HG03520 (cell line): ENCODE results near the gene LRBA.
"Not testable (repeated sequence)": the region's sequence is repeated elsewhere in the genome, so short reads cannot be mapped to it uniquely, and the experiment has no call there.

Experiments
- ATAC-seq: cut with Tn5 transposase; IDR thresholded peaks from one replicate; pipeline ENCODE4 v1.9.1; 2021; ENCODE audit warnings: mild to moderate bottlenecking, moderate library complexity; ENCODE audit not compliant: unreplicated experiment

The LRBA gene

GRCh38 chr4:150578745-150579501 lies 436.2 kb downstream of the LRBA start:
- ATAC-seq, result no peak

- no peak for ATAC-seq
These were observed 437.3 kb downstream of the LRBA start for GRCh38 chr4:150577796-150578195.

GRCh38 chr4:150574678-150575077 lies 440.4 kb downstream of the LRBA start:
- ATAC-seq, result no peak

- no peak for ATAC-seq
These were observed 441.6 kb downstream of the LRBA start for GRCh38 chr4:150573534-150573933.

- no peak for ATAC-seq
These were observed 442.2 kb downstream of the LRBA start for GRCh38 chr4:150572704-150573504.

GRCh38 chr4:150570862-150571261 lies 444.2 kb downstream of the LRBA start:
- no peak for ATAC-seq

- ATAC-seq, result no peak
These were observed 445.0 kb downstream of the LRBA start for GRCh38 chr4:150569998-150570535.

- ATAC-seq, result no peak
These were observed 445.6 kb downstream of the LRBA start for GRCh38 chr4:150569384-150569987.

- no peak for ATAC-seq
These were observed 448.0 kb downstream of the LRBA start for GRCh38 chr4:150567070-150567469.

- not testable (repeated sequence) for ATAC-seq
These were observed 450.1 kb downstream of the LRBA start for GRCh38 chr4:150564967-150565366.

- no peak for ATAC-seq
These were observed 452.3 kb downstream of the LRBA start for GRCh38 chr4:150562751-150563150.

GRCh38 chr4:150562250-150562649 lies 452.8 kb downstream of the LRBA start:
- ATAC-seq, result no peak

GRCh38 chr4:150561143-150561737 lies 453.8 kb downstream of the LRBA start:
- no peak for ATAC-seq

- not testable (repeated sequence) for ATAC-seq
These were observed 457.3 kb downstream of the LRBA start for GRCh38 chr4:150557811-150558210.

GRCh38 chr4:150547154-150547838 lies 467.8 kb downstream of the LRBA start:
- no peak for ATAC-seq

GRCh38 chr4:150546286-150546685 lies 468.8 kb downstream of the LRBA start:
- no peak for ATAC-seq

- no peak for ATAC-seq
These were observed 472.0 kb downstream of the LRBA start for GRCh38 chr4:150543042-150543441.

- ATAC-seq, result no peak
These were observed 473.4 kb downstream of the LRBA start for GRCh38 chr4:150541681-150542080.

- ATAC-seq, result no peak
These were observed 474.1 kb downstream of the LRBA start for GRCh38 chr4:150540959-150541360.

- no peak for ATAC-seq
These were observed 474.5 kb downstream of the LRBA start for GRCh38 chr4:150540536-150540935.
